ENCODE measurements around the gene ATG5.
"Not testable (repeated sequence)": the region's sequence is repeated elsewhere in the genome, so short reads cannot be mapped to it uniquely, and the experiment has no call there.

Gene ATG5

DNA sequence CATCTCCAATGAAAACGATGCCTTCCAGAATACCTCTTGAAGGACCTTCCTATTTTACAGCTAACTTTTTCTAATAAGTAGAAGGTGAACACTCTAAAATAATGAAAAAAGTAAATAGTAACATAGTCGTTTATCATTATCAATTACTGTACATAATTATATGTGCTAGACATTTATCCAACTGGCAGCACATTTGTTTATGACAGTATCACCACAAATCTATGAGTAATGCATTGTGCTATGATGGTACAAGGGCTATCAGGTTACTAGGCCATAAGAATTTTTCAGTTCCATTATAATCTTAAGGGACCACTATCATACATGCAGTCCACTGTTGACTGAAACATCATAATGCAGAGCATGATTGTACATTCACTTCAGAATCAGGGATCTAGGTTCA lies 68.4 kb downstream of the ATG5 start:
- DNase-seq (ENCODE audit: low spot score), result no peak

DNA sequence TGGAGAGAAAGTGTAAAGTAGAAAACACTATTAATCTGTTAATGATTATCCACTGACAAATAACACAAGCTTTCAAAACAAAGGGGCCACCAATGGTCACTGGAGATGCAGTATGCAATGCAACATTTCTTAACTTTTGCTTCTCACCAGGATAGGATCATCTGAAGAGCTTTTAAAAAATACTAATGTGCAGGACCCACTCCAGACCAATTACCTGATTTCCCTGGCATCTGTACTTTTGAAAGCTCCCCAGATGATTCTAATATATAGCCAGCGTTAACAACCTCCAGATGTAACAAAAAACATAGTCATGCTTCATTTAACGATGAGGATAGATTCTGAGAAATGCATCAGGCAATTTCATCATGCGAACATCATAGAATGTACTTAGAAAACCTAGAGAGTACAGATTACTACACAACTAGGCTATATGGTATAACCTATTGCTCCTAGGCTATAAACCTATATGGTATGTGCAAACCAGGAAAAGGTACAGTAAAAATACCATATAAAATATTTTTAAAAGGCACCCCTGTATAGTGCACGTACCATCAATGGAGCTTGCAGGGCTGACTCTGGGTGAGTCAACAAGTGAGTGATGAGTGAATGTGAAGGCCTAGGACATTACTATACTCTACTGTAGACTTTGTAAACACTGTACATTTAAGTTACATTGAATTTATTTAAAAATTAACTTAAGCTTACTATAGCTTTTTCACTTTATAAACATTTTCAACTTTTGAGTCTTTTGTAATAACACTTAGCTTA lies 69.2 kb downstream of the ATG5 start:
- DNase-seq (ENCODE audit: low spot score), result no peak

DNA sequence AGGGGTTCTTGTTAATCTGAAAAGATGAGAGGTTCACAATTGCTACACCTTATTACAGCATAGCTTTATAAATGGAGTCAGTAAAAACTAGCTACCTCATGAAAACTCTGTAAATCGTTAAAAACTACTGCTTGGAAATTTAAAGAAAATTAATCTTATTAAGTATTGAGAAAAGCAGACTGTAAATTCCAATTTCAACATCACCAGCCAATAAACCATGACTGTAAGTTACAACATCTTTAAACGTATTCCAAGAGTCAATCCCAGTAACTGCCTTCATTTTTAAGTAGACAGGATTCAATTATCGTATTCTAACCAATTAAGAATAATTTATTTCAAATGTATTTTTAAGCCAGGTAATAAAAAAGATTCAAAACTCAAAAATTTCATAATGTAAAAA lies 70.3 kb downstream of the ATG5 start:
- DNase-seq (ENCODE audit: low spot score), result no peak

DNA sequence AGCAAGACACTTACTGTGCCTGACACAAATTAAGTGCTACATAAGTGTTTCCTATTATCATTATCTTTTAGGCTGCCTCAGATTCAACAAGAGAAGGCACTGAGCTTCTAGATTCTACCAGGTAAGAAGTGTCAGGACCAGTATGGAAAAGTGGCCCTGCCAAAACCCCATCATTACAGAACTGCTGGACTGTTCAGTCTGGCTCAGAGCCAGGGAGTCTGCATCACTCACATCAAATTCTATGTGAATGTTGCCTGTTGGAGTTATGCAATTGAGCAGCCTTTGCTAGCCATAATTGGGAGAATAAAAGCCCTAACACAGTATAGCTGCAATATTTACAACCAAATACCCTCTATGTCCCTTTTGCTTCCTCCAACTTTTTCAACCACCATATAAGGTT lies 70.9 kb downstream of the ATG5 start:
- DNase-seq (ENCODE audit: low spot score), result no peak

DNA sequence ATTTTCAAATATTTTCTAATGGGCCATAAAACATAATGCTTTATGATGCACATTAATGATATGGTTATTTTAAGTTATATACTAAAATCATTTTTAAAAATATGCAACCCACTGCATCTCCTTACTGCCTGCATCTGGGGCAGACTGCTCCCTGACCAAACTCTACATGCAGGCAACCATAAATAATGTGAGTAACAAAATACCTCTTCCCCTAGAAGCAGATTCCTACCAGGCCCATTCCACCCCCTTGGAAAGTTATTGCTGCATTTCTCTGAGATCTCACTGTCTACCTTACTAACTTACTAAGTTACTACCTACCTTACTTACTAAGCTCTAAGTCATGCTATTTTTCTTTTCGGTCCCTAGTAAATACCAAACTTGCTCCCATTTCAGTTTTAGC lies 71.8 kb downstream of the ATG5 start:
- peak; percentile 43 for DNase-seq (ENCODE audit: low spot score)

DNA sequence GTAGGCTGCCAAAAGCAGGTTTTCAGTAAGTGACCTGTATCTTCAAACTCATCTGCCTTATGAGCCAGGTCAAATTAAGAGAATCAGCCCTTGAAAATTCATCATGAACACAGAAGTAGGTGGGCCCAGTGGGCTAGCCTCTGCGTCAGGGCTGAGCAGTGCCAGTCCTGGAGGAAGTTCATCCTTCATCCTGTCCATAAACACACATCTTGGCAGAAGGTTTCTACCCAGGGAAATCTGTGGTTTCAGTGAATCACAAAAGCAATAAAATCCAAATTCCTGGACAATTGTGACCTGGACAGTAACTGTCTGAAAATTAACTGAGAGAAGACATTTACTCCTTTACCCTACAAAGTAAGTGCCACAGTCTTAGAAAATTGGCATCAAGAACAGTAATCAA lies 72.4 kb downstream of the ATG5 start:
- peak; percentile 81 for DNase-seq (ENCODE audit: low spot score)

DNA sequence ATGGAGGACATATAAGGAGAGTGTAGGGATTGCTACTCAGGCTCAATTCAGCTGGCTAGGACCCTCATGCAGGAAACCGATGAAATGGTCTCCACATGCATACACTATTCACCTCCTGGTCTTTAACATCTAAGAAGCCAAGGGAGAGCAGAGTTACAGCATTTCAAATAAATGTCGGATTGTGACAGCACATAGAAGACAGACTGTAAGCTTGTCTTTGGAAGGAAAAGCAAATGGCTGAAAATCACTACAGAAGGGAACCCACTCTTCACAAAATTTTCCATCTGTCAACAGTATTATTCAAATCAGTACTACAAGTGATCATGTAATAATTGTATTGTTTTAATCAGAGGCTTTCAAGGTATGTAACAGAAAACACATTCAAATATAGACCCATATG lies 72.9 kb downstream of the ATG5 start:
- DNase-seq (ENCODE audit: low spot score), result no peak

DNA sequence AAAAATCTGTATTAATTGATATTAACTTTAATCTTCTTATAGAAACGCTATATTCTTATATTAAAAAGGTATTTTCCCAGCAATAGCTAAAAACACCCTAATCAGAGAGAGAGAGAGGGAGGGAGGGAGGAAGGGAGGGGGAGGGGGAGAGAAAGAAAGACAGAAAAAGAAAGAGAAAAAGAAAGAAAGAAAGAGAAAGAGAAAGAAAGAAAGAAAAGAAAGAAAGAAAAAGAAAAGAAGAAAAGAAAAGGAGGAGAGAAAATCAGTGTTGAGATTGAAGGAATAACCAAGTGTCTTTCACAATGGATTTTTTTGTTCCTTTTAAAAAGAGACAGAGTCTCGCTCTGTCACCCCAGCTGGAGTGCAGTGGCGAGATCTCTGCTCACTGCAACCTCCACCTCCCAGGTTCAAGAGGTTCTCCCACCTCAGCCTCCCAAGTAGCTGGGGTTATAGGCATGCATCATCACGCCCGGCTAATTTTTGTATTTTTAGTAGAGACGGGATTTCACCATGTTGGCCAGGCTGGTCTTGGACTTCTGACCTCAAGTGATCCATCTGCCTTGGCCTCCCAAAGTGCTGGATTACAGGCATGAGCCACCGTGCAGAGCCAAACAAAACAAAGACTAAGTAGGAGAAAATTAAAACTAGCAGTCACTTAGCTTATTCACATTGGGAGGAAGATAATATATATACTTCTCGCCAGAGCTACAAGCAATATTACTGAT lies 73.9 kb downstream of the ATG5 start:
- DNase-seq (ENCODE audit: low spot score), result not testable (repeated sequence)

DNA sequence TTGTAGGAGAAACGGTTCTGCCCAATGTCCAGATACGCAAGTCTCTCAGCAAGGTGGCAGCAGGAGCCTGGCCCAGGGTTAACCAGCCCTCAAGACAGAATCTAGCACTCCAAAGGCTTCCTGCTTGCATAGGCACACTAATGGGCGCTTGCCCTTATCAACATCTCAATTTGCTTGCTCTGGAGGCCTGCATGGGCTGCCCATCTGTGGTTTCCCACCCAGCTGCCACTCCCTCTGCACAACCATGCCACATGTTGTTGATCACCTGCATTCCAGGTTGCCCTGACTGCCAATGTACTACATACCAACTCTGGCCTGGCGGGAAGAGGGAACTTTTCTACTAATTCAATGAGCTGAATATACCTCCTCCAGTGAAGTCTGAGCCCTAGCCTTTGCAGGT lies 74.6 kb downstream of the ATG5 start:
- DNase-seq (ENCODE audit: low spot score), result no peak

DNA sequence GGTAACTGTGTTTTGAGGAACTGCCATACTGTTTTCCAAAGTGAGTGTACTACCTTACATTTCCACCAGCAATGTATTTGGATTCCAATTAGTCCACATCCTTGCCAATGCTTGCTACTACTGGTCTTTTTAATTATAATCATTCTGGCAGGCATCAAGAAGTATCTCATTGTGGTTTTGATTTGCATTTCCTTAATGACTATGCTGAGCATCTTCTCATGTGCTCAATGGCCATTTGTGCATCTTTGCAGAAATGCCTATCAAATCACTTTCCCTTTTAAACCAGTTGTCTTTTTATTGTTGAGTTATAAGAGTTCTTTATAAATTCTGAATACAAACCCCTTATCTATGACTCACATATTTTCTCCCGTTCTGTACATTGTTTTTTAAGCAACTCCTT lies 75.9 kb downstream of the ATG5 start:
- no peak for DNase-seq (ENCODE audit: low spot score)

DNA sequence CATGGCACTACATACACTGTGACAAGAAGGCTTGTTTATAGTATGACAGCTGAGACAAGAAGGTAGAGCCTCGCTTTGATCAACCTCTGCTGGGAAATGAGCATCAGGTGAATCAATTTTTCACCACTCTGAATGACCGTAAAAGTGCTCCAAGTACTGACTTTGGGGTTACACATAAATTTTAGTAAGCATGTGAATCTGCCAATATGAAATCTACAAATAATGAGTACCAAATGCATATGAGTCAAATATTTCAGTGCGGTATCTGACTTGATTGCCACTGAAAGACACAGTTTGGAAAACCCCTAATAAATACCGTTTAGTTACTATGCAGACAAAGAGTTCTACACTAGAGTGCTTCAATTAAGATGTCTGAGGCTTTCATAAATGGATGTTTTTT lies 77.8 kb downstream of the ATG5 start:
- DNase-seq (ENCODE audit: low spot score), result no peak

DNA sequence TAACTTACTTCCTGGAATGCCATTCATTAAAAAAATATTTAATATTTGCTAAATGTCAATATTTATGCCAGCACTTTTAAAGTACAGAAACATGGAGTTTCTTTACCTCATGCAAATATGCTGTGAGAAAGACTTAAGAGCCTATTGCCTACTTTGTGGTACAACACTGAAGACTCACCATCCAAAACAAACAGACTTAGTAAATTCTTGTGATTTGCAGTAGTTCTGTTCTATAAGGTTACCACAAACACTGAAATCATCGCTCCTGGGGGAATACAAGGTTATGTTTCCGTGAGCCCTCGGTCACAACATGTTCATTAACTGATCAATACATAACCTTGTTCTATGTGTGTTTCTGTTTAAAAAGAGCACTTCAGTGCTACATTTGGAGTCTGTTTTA lies 78.3 kb downstream of the ATG5 start:
- no peak for DNase-seq (ENCODE audit: low spot score)

DNA sequence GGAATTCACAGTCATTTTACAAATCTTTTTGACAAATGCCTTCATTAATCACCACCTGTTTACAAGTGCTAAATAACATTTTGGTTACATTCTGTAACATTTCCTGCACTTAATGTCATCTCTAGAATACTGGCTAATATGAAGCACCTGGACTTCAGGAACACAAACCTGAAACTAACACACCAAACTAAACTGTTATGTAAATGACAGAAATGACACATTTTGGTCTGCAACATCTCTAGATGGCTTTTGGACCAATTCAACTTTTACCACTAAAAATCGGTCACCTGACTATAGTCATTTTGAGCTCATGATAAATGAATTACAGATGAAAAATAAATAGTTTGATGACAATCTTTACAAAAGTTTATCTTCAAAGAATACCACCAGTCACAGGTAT lies 80.6 kb downstream of the ATG5 start:
- DNase-seq (ENCODE audit: low spot score), result no peak

DNA sequence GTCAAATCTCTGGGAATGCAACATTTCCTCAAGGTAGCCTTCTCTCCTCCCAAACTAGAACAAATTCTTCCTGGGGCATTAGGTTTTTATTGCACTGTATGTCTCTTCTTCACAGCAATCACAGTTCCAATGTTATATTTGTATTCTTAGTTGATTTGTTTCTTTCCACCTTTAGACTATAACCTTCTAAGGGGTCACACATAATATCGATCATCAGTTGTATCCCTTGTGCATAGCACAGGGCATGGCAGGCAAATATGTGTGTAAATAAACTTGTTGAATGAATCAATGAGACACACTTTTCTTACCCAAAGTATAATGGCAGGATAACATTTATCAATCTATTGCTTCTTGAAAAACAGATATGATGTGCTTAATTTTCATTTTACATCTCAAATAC lies 81.0 kb downstream of the ATG5 start:
- DNase-seq (ENCODE audit: low spot score), result no peak

DNA sequence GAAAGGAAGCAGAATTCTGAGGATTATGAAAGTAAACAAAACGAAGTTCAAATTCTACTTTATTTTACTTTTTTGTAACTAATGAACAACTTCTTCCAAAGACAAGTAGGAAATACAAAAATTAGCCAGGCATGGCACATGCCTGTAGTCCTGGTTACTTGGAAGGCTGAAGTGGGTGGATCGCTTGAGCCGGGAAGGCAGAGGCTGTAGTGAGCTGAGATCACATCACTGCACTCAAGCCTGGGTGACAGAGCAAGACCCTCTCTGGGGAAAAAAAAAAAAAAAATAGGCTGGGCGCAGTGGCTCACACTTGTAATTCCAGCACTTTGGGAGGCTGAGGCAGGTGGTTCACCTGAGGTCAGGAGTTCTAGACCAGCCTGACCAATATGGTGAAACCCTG lies 82.3 kb downstream of the ATG5 start:
- DNase-seq (ENCODE audit: low spot score), result no peak

DNA sequence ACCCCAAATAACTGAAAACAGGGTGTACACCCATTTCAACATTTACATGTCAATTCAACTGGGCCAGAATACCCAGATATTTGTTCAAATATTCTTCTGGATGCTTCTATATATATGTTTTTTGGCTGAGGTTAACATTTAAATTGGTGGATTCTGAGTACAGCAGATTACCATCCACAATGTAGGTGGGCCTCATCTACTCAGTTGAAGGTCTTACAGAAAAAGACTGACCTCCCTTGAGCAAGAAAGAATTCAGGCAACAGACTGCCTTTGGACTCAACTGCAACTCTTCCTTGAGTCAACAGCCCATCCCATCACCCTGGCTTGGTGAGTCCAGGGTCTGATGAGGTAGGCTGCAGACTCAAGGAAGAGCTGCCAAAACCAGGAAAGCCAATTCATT lies 84.1 kb downstream of the ATG5 start:
- DNase-seq (ENCODE audit: low spot score), result no peak

DNA sequence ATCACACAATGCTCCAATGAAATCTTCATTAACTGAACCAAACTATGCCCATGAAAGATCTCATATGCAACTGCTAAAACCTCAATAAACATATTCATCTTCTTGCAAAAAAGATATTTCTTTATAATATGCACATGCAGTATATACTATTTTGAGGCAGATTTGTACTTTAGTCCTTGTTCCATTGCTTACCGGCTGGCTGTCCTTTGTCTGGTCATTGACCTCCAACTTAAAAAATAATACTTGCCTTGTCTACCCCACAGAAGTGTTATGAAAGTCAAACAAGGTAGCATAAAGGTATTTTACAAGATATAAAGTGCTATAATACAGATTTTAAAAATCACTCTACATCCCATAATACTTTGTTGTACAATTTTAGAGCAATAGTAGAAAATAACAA lies 88.3 kb downstream of the ATG5 start:
- no peak for DNase-seq (ENCODE audit: low spot score)

DNA sequence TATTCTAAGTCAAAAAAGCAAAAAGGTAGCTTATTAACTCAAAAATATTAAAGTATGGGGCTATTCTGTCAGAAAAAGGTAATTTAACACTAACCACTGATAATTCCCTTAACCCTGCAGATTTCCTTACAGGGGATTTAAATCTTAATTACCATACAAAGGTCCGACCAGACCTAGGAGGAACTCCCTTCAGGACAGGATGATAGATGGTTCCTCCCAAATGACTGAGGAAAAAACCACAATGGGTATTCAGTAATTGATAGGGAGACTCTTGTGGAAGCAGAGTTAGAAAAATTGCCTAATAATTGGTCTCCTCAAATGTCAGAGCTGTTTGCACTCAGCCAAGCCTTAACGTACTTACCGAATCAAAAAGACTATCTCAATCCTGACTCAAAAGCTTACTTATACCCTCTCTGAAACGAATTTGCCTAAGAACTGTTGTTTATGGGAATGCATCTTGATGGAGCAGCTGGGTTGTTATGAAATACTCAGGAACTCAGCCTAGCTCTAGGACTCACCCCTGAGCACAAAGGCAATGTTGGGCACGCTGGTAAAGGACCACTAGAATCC lies 95.6 kb downstream of the ATG5 start:
- DNase-seq (ENCODE audit: low spot score), result not testable (repeated sequence)

DNA sequence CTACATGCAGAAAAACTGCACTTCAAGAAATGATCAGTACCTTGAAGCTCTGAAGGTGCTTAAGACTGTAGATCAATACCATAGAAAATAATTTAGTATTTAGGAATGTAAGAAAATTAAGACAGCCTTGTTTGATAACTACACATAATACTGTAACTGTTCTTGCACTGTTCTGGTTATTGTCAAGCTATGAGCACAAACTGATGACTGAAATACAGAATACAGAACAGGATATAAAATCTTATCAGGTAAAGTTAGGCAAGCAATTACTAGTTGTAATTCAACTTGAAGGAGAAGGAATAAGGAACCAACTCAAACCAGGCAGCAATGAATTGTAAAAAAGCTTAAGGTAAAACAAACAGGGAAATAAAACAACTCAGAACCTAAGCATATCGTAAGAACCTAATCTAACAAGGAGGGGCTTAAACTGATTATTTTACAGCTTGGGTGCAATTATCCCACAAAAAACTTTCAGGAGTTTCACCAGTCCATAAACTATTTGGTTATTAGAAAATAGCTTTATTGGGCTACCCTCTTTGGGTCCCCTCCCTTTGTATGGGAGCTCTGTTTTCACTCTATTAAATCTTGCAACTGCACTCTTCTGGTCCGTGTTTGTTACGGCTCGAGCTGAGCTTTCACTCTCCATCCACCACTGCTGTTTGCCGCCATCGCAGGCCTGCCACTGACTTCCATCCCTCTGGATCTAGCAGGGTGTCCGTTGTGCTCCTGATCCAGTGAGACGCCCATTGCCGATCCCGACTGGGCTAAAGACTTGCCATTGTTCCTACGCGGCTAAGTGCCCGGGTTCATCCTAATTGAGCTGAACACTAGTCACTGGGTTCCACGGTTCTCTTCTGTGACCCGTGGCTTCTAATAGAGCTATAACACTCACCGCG lies 97.7 kb downstream of the ATG5 start:
- DNase-seq (ENCODE audit: low spot score), result no peak

DNA sequence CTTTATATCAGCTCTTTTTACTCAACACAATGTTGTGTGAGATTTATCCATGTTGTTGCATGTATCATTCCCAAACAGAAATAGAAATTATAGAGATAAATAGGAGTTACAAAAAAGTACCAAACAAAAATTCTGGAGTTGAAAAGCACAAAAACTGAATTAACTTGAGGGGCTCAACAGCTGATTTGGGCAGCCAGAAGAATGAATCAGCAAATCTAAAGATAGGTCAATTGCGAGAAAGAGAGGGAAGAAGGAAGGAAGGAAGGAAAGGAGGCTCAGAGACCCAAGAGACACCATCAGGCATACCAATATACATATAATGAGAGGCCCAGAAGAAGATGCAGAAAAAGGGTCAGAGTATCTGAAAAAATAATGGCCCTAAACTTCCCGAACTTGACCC lies 98.9 kb downstream of the ATG5 start:
- DNase-seq (ENCODE audit: low spot score), result no peak

DNA sequence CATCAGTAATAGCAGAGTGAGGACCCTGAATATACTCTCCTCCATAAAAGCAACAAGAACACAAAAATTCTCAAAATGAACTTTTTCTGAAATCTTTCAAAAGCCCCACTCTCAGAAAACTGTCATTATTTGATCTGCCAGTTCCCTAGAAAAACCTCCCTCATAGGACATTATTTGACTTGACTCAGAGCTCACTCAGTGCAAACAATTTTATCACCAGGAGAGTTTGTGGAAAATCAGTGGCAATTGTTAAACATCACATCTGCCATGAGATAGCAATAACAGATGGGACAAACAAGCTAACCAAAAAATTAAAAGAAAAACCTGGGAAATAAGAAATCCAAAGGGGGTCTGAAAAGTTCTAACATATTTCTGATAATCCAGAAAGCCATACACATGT lies 100.0 kb downstream of the ATG5 start:
- no peak for DNase-seq (ENCODE audit: low spot score)

DNA sequence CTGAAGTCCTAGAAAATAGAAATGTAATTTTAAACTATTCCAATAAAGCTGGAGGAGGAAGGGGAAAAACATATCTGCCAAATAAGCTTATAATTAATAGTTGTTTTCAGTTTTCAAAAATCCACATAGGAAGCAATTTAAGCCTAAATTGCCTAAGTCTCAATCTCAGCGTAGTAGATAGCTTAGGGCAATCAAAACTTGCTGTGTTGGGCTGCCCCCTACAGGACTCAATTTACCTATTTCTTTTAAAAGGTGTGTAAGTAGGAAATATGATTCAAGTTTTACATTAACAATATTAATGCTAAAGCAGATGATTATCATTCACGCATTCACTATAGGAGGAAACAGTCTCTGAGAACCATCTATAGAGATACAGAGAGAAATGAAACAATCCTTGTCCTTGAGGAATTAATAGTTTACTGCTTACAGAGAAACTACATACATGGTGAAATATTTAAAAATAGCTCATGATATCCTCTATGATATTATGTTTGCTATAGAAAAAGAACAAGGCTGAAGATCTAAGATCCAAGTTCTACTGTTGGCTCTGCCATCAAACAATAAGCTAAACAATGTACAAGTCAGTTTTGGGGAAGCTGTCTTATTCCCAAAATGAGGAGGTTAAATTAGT lies 102.1 kb downstream of the ATG5 start:
- peak; percentile 39 for DNase-seq (ENCODE audit: low spot score)
